Measurements from ENCODE around the gene ESM1.
"Not testable (repeated sequence)": the region's sequence is repeated elsewhere in the genome, so short reads cannot be mapped to it uniquely, and the experiment has no call there.

The ESM1 gene

DNA sequence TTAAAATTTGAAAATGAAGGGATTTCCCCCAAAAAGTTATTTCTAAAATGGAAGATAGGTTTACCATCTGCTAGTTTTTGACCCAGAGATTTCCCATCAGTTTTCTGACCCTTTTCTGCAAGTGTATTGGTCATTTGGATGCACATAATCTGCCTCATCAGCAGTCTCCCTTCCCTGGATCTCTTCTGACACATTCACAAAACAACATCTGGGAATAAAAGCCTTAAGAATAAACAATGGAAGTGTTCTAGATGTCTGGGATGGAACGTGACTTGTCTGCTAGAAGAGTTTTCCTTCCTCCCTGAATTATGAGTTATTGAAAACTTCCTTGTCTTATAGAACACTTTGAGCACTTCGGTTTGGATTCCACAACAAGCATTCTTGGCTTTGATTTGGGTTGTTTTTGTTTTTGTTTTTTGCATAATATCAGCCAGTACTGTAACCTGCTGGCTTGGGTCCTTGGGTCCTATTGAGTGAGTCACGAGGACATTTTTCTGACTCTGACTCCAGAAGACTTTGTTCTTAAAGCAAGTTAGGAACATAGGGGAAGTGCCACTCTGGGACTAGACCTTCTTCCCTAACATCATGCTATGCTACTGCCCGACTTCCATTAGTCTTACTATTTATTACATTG is 18.2 kb upstream of the ESM1 start:
- no peaks in the 10 kb centered on the region for H3K36me3 ChIP-seq (ENCODE audit: control insufficient read depth, insufficient read depth, low read length)
- no peak overlapping the region for H3K4me3 ChIP-seq (replicated peaks; ENCODE audit: low read depth, low read length)
- TF ChIP-seq CTCF (IDR thresholded peaks at IDR 0.05; ENCODE audit: insufficient read depth, low read length, poor library complexity, severe bottlenecking), result no peak
- no peak for DNase-seq (ENCODE audit: extremely low read depth, insufficient read length)
- H3K27me3 ChIP-seq (replicated peaks; ENCODE audit: control insufficient read depth, insufficient read depth, low read length), result no peaks in the 10 kb centered on the region; the same call in 1 of the 2 replicates

- not testable (repeated sequence) for H3K36me3 ChIP-seq (ENCODE audit: control insufficient read depth, insufficient read depth, low read length); H3K4me3 ChIP-seq (replicated peaks; ENCODE audit: low read depth, low read length); H3K27me3 ChIP-seq (replicated peaks; ENCODE audit: control insufficient read depth, insufficient read depth, low read length); DNase-seq (ENCODE audit: extremely low read depth, insufficient read length)
Measured at GRCh38 chr5:55002166-55002565, 16.8 kb upstream of the ESM1 start.

GRCh38 chr5:54997081-54997480 is 11.7 kb upstream of the ESM1 start:
- TF ChIP-seq CTCF (IDR thresholded peaks at IDR 0.05; ENCODE audit: insufficient read depth, low read length, poor library complexity, severe bottlenecking), result no peak
- Histone ChIP-seq H3K36me3 (ENCODE audit: control insufficient read depth, insufficient read depth, low read length) (no peaks in the 10 kb centered on the region), H3K27me3 (replicated peaks; ENCODE audit: control insufficient read depth, insufficient read depth, low read length) (no peaks in the 10 kb centered on the region), H3K4me3 (replicated peaks; ENCODE audit: low read depth, low read length) (no peak overlapping the region)
- DNase-seq (ENCODE audit: extremely low read depth, insufficient read length), result no peak

- H3K27me3 ChIP-seq (replicated peaks; ENCODE audit: control insufficient read depth, insufficient read depth, low read length), result no peaks in the 10 kb centered on the region
- H3K36me3 ChIP-seq (ENCODE audit: control insufficient read depth, insufficient read depth, low read length), result no peaks in the 10 kb centered on the region
- no peak for TF ChIP-seq CTCF (IDR thresholded peaks at IDR 0.05; ENCODE audit: insufficient read depth, low read length, poor library complexity, severe bottlenecking)
- DNase-seq (ENCODE audit: extremely low read depth, insufficient read length), result no peak
- H3K4me3 ChIP-seq (replicated peaks; ENCODE audit: low read depth, low read length), result no peak overlapping the region
Measured at GRCh38 chr5:54996466-54996865, 11.1 kb upstream of the ESM1 start.

- TF ChIP-seq CTCF (IDR thresholded peaks at IDR 0.05; ENCODE audit: insufficient read depth, low read length, poor library complexity, severe bottlenecking), result no peak
- no peaks in the 10 kb centered on the region for H3K27me3 ChIP-seq (replicated peaks; ENCODE audit: control insufficient read depth, insufficient read depth, low read length)
- DNase-seq (ENCODE audit: extremely low read depth, insufficient read length), result no peak
- H3K36me3 ChIP-seq (ENCODE audit: control insufficient read depth, insufficient read depth, low read length), result no peaks in the 10 kb centered on the region
- no peak overlapping the region for H3K4me3 ChIP-seq (replicated peaks; ENCODE audit: low read depth, low read length)
Measured at GRCh38 chr5:54995168-54995567, 9.8 kb upstream of the ESM1 start.

DNA sequence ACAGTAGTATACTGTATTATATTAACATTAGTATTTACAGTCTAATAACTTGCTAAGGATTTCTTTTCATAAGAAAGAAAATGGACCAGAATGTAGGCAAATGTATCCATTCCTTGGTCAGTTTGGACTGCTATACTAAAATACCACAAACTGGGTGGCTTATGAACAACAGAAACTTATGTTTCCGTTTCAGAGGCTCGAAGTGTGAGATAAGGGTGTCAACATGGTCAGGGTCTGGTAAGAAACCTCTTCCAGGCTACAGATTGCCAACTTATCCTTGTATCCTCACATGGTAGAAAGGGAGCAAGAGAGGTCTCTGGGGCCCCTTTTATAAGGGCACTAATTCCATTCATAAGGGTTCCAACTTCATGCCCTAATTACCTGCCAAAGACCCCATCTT is 9.2 kb upstream of the ESM1 start:
- TF ChIP-seq CTCF (IDR thresholded peaks at IDR 0.05; ENCODE audit: insufficient read depth, low read length, poor library complexity, severe bottlenecking), result no peak
- no peaks in the 10 kb centered on the region for H3K36me3 ChIP-seq (ENCODE audit: control insufficient read depth, insufficient read depth, low read length)
- no peaks in the 10 kb centered on the region for H3K27me3 ChIP-seq (replicated peaks; ENCODE audit: control insufficient read depth, insufficient read depth, low read length)
- DNase-seq (ENCODE audit: extremely low read depth, insufficient read length), result no peak
- no peak overlapping the region for H3K4me3 ChIP-seq (replicated peaks; ENCODE audit: low read depth, low read length)
